Fibroblast of lung (primary cell): ENCODE measurements around the gene FAM13A.

Source experiments
- EZH2 ChIP-seq: IDR thresholded peaks from 2 replicates; pipeline ENCODE4 v1.5.1; 2012; ENCODE audit warnings: low read length, control low read depth, mild to moderate bottlenecking; ENCODE audit errors: missing control alignments
- TF ChIP-seq, protein P1 (sequence below), 2 donors: IDR thresholded peaks in 1 of 2; conservative IDR thresholded peaks in 1 of 2; 1 replicate in 1 of 2; 2 replicates in 1 of 2; pipeline ENCODE4 v1.5.1; 2011 to 2012; ENCODE audit warnings: low read length in 2 of 2, control low read depth in 1 of 2, inconsistent platforms in 1 of 2, low read depth in 1 of 2, mild to moderate bottlenecking in 1 of 2

DNA sequence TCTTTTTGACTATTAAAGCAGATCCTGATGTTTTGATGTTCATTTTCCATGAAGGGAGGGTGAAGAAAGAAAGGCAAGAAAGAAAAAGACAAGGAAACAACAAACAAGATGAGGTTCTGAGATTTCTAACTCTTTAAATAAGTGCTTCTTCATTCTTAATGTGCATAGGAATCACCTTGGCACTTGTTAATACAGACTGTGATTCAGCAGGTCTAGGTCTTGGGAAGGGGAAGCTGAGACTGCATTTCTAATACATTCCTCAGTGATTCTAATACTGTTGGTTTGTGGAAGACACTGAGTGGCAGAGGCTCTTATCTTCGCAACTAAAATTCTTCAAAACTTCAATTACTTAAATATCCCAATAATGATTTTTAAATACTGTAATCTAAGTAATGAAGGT is 264.2 kb downstream of the FAM13A start:
- TF ChIP-seq, protein P1, sequence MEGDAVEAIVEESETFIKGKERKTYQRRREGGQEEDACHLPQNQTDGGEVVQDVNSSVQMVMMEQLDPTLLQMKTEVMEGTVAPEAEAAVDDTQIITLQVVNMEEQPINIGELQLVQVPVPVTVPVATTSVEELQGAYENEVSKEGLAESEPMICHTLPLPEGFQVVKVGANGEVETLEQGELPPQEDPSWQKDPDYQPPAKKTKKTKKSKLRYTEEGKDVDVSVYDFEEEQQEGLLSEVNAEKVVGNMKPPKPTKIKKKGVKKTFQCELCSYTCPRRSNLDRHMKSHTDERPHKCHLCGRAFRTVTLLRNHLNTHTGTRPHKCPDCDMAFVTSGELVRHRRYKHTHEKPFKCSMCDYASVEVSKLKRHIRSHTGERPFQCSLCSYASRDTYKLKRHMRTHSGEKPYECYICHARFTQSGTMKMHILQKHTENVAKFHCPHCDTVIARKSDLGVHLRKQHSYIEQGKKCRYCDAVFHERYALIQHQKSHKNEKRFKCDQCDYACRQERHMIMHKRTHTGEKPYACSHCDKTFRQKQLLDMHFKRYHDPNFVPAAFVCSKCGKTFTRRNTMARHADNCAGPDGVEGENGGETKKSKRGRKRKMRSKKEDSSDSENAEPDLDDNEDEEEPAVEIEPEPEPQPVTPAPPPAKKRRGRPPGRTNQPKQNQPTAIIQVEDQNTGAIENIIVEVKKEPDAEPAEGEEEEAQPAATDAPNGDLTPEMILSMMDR (conservative IDR thresholded peaks at IDR 0.05 in 1 of 2, IDR thresholded peaks at IDR 0.05 in 1 of 2; ENCODE audit: low read depth in 1 of 2, low read length in 2 of 2) = no peak
- TF ChIP-seq EZH2 = no peak
